GM23338 (cell line): ENCODE data around the gene CYB561D2. TPM values are rescaled to one million over a fixed set of nuclear protein-coding genes. Genes with fewer than 3 reads are reported as not detected.

Experiments
- ATAC-seq: fragments of 200-7000 bp; cut with Tn5 transposase; 3 replicates; pipeline ENCODE4 v1.9.1; 2020
- DNase-seq: peaks from one replicate; pipeline ENCODE4 v3.0.0-alpha.2; 2015; ENCODE audit warnings: low spot score
- H2AFZ ChIP-seq: fragments of 200-600 bp; sonication (generic); 2 replicates; pipeline ENCODE4 v1.8.0; 2016; ENCODE audit warnings: antibody characterized with exemption, mild to moderate bottlenecking, moderate library complexity
- H3F3A ChIP-seq: fragments of 200-600 bp; sonication (generic); replicated peaks from 2 replicates; pipeline ENCODE4 v1.8.0; 2017; ENCODE audit warnings: antibody characterized with exemption, mixed run types, low read depth
- H3K27ac ChIP-seq: fragments of 200-600 bp; sonication (generic); 2 replicates; pipeline ENCODE4 v1.6.1; 2016; ENCODE audit warnings: low read depth
- H3K27me3 ChIP-seq: fragments of 200-600 bp; sonication (generic); 2 replicates; pipeline ENCODE4 v1.8.0; 2016; ENCODE audit warnings: mild to moderate bottlenecking, mixed run types, moderate library complexity; ENCODE audit not compliant: insufficient read depth
- H3K36me3 ChIP-seq: fragments of 200-600 bp; sonication (generic); 2 replicates; pipeline ENCODE4 v1.8.0; 2016; ENCODE audit warnings: mild to moderate bottlenecking; ENCODE audit not compliant: insufficient read depth
- H3K4me1 ChIP-seq: fragments of 200-600 bp; sonication (generic); 2 replicates; pipeline ENCODE4 v1.8.0; 2016; ENCODE audit warnings: mild to moderate bottlenecking, moderate library complexity; ENCODE audit not compliant: insufficient read depth
- H3K4me2 ChIP-seq: fragments of 200-600 bp; sonication (generic); 2 replicates; pipeline ENCODE4 v1.7.1; 2017; ENCODE audit warnings: mixed run types
- H3K4me3 ChIP-seq: fragments of 200-600 bp; sonication (generic); 2 replicates; pipeline ENCODE4 v1.6.1; 2016; ENCODE audit warnings: mixed run types
- H3K79me2 ChIP-seq: fragments of 200-600 bp; sonication (generic); replicated peaks from 2 replicates; pipeline ENCODE4 v1.8.0; 2017; ENCODE audit warnings: mild to moderate bottlenecking; ENCODE audit not compliant: insufficient read depth
- H3K9me2 ChIP-seq: fragments of 200-600 bp; sonication (generic); 2 replicates; pipeline ENCODE4 v1.8.0; 2017; ENCODE audit not compliant: insufficient read depth
- H4K20me1 ChIP-seq: fragments of 200-600 bp; sonication (generic); replicated peaks from 2 replicates; pipeline ENCODE4 v1.8.0; 2017; ENCODE audit warnings: mild to moderate bottlenecking; ENCODE audit not compliant: insufficient read depth
- H3K27ac Mint-ChIP-seq: 2 replicates; pipeline ENCODE4 v1.8.0; 2020; ENCODE audit warnings: inconsistent platforms, mild to moderate bottlenecking, moderate library complexity, mixed read lengths
- H3K27me3 Mint-ChIP-seq: 3 replicates; pipeline ENCODE4 v1.8.0; 2022; ENCODE audit warnings: low read depth, mild to moderate bottlenecking, moderate library complexity, mixed read lengths, inconsistent platforms; ENCODE audit not compliant: insufficient read depth, poor library complexity
- H3K36me3 Mint-ChIP-seq: 3 replicates; pipeline ENCODE4 v1.8.0; 2021; ENCODE audit warnings: low read depth, mild to moderate bottlenecking, inconsistent platforms, moderate library complexity, mixed read lengths
- H3K4me1 Mint-ChIP-seq: 3 replicates; pipeline ENCODE4 v1.8.0; 2020; ENCODE audit warnings: mild to moderate bottlenecking, inconsistent platforms, mixed read lengths
- H3K4me3 Mint-ChIP-seq: 3 replicates; pipeline ENCODE4 v1.8.0; 2021; ENCODE audit warnings: moderate library complexity, mild to moderate bottlenecking, inconsistent platforms, mixed read lengths
- H3K9me3 Mint-ChIP-seq: 3 replicates; pipeline ENCODE4 v1.8.0; 2020; ENCODE audit warnings: moderate library complexity, mild to moderate bottlenecking, inconsistent platforms, mixed read lengths
- CREB1 ChIP-seq: fragments of 250-450 bp; sonication (Bioruptor Pico); IDR thresholded peaks from 2 replicates; pipeline ENCODE4 v1.5.0; 2020; ENCODE audit warnings: low read depth, mild to moderate bottlenecking, moderate library complexity
- CTCF ChIP-seq, 2 experiments: fragments of 200-600 bp in 1 of 2; sonication (generic) in 1 of 2; conservative IDR thresholded peaks; 2 replicates each; pipeline versions ENCODE4 v1.5.1 to v1.6.1; 2016 to 2017; ENCODE audit warnings: antibody characterized with exemption in 2 of 2, low read depth in 2 of 2, mild to moderate bottlenecking in 2 of 2, moderate library complexity in 1 of 2
- ETS1 ChIP-seq: IDR thresholded peaks from 2 replicates; pipeline ENCODE4 v1.6.1; 2016; ENCODE audit warnings: antibody characterized with exemption
- EZH2 ChIP-seq: fragments of 200-600 bp; sonication (generic); IDR thresholded peaks from one replicate; pipeline ENCODE4 v1.8.0; 2017; ENCODE audit warnings: antibody characterized with exemption, mild to moderate bottlenecking, low read depth; ENCODE audit not compliant: unreplicated experiment
- EZH2phosphoT487 ChIP-seq: fragments of 200-600 bp; sonication (generic); IDR thresholded peaks from one replicate; pipeline ENCODE4 v1.8.1; 2018; ENCODE audit warnings: antibody characterized with exemption; ENCODE audit not compliant: unreplicated experiment
- JUNB ChIP-seq: IDR thresholded peaks from one replicate; pipeline ENCODE4 v1.6.1; 2016; ENCODE audit warnings: antibody characterized with exemption; ENCODE audit not compliant: unreplicated experiment
- NANOG ChIP-seq: IDR thresholded peaks from 2 replicates; pipeline ENCODE4 v1.6.1; 2016; ENCODE audit warnings: antibody characterized with exemption, borderline replicate concordance
- POLR2AphosphoS5 ChIP-seq: IDR thresholded peaks from 2 replicates; pipeline ENCODE4 v1.6.1; 2016; ENCODE audit warnings: antibody characterized with exemption, low read depth
- REST ChIP-seq: IDR thresholded peaks from one replicate; pipeline ENCODE4 v1.6.1; 2018; ENCODE audit warnings: antibody characterized with exemption; ENCODE audit not compliant: unreplicated experiment
- STAT1 ChIP-seq: IDR thresholded peaks from one replicate; pipeline ENCODE4 v1.6.1; 2016; ENCODE audit warnings: antibody characterized with exemption; ENCODE audit not compliant: unreplicated experiment
- ZNF114 ChIP-seq: fragments of 250-450 bp; sonication (Bioruptor Pico); IDR thresholded peaks from 2 replicates; pipeline ENCODE4 v1.5.0; 2020; ENCODE audit warnings: mild to moderate bottlenecking, moderate library complexity
- ZNF331 ChIP-seq: fragments of 250-450 bp; sonication (Bioruptor Pico); IDR thresholded peaks from 2 replicates; pipeline ENCODE4 v1.5.0; 2020; ENCODE audit warnings: low read depth, mild to moderate bottlenecking, moderate library complexity
- polyA plus RNA-seq: library from polyadenylated mRNA; unstranded; fragments of >200 nt; fragmentation: Nextera tagmentation; extraction: Ambion mirVana; gene quantifications from 2 replicates; pipeline ENCODE4 v1.2.1, GENCODE V29; 2016
- total RNA-seq: library from RNA; depleted of rRNA; stranded (reverse); fragments of >200 nt; shearing (Covaris generic); gene quantifications from 2 replicates; pipeline ENCODE4 v1.2.3, GENCODE V29; 2014
- TF ChIP-seq, protein P1 (sequence below): fragments of 250-450 bp; sonication (Bioruptor Pico); IDR thresholded peaks from 2 replicates; pipeline ENCODE4 v1.5.0; 2020; ENCODE audit warnings: mild to moderate bottlenecking, moderate library complexity

Gene CYB561D2
- total and polyA plus RNA-seq, 2 experiments from 2014 or later = 10.1 to 18.2 TPM

DNA sequence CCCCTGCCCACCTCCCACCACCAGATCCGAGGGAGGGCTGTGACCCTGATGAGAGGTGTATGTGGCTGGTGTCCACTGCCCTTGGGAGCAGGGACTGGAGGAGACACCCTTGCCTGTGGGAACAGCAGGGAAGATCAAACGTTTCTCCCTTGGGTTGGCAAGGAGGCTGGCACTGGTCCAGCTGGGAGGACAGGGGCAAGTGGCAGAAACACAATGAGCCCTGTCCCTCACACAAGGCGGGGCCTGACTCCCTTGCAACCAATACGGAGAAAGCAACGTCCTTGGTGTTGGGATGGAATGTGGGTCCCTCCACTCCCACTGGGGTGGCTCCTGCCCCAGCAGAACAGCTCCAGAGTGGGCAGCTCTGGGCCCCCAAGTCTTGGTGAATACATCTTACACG is 33.4 kb upstream of the CYB561D2 start:
- Histone ChIP-seq H3K4me2 (no peak overlapping the region), H4K20me1 (peaks cover 5% of the 10 kb centered on the region; the same call in 1 of the 2 replicates), H3F3A (peaks cover 14% of the 10 kb centered on the region; the same call in 1 of the 2 replicates), H3K4me3 (no peak overlapping the region), H3K9me2 (no peaks in the 10 kb centered on the region), H3K27me3 (no peaks in the 10 kb centered on the region), H3K36me3 (peaks cover 8% of the 10 kb centered on the region), H3K4me1 (peaks cover 6% of the 10 kb centered on the region; the same call in 1 of the 2 replicates), H3K27ac (no peak overlapping the region), H2AFZ (no peak overlapping the region), H3K79me2 (peaks cover 26% of the 10 kb centered on the region)
- peaks cover 5% of the 10 kb centered on the region for H3K27me3 Mint-ChIP-seq
- H3K36me3 Mint-ChIP-seq = peaks cover 65% of the 10 kb centered on the region
- DNase-seq (no peak), ATAC-seq (no peak)
- peaks cover 20% of the 10 kb centered on the region for H3K4me1 Mint-ChIP-seq
- no peak overlapping the region for H3K4me3 Mint-ChIP-seq
- H3K27ac Mint-ChIP-seq = no peak overlapping the region
- H3K9me3 Mint-ChIP-seq = peaks cover 14% of the 10 kb centered on the region
- no peak for TF ChIP-seq NANOG
- TF ChIP-seq EZH2phosphoT487 = no peak
- TF ChIP-seq CREB1 (CRISPR knock-in tag) = no peak
- no peak for TF ChIP-seq POLR2AphosphoS5
- no peak for TF ChIP-seq ETS1
- TF ChIP-seq STAT1 = no peak
- no peak for TF ChIP-seq REST
- TF ChIP-seq CTCF (conservative IDR thresholded peaks at IDR 0.05; ENCODE audit: low read depth in 2 of 2) = no peak
- no peak for TF ChIP-seq EZH2
- TF ChIP-seq ZNF331 = no peak
- TF ChIP-seq JUNB = no peak
- TF ChIP-seq, protein P1, sequence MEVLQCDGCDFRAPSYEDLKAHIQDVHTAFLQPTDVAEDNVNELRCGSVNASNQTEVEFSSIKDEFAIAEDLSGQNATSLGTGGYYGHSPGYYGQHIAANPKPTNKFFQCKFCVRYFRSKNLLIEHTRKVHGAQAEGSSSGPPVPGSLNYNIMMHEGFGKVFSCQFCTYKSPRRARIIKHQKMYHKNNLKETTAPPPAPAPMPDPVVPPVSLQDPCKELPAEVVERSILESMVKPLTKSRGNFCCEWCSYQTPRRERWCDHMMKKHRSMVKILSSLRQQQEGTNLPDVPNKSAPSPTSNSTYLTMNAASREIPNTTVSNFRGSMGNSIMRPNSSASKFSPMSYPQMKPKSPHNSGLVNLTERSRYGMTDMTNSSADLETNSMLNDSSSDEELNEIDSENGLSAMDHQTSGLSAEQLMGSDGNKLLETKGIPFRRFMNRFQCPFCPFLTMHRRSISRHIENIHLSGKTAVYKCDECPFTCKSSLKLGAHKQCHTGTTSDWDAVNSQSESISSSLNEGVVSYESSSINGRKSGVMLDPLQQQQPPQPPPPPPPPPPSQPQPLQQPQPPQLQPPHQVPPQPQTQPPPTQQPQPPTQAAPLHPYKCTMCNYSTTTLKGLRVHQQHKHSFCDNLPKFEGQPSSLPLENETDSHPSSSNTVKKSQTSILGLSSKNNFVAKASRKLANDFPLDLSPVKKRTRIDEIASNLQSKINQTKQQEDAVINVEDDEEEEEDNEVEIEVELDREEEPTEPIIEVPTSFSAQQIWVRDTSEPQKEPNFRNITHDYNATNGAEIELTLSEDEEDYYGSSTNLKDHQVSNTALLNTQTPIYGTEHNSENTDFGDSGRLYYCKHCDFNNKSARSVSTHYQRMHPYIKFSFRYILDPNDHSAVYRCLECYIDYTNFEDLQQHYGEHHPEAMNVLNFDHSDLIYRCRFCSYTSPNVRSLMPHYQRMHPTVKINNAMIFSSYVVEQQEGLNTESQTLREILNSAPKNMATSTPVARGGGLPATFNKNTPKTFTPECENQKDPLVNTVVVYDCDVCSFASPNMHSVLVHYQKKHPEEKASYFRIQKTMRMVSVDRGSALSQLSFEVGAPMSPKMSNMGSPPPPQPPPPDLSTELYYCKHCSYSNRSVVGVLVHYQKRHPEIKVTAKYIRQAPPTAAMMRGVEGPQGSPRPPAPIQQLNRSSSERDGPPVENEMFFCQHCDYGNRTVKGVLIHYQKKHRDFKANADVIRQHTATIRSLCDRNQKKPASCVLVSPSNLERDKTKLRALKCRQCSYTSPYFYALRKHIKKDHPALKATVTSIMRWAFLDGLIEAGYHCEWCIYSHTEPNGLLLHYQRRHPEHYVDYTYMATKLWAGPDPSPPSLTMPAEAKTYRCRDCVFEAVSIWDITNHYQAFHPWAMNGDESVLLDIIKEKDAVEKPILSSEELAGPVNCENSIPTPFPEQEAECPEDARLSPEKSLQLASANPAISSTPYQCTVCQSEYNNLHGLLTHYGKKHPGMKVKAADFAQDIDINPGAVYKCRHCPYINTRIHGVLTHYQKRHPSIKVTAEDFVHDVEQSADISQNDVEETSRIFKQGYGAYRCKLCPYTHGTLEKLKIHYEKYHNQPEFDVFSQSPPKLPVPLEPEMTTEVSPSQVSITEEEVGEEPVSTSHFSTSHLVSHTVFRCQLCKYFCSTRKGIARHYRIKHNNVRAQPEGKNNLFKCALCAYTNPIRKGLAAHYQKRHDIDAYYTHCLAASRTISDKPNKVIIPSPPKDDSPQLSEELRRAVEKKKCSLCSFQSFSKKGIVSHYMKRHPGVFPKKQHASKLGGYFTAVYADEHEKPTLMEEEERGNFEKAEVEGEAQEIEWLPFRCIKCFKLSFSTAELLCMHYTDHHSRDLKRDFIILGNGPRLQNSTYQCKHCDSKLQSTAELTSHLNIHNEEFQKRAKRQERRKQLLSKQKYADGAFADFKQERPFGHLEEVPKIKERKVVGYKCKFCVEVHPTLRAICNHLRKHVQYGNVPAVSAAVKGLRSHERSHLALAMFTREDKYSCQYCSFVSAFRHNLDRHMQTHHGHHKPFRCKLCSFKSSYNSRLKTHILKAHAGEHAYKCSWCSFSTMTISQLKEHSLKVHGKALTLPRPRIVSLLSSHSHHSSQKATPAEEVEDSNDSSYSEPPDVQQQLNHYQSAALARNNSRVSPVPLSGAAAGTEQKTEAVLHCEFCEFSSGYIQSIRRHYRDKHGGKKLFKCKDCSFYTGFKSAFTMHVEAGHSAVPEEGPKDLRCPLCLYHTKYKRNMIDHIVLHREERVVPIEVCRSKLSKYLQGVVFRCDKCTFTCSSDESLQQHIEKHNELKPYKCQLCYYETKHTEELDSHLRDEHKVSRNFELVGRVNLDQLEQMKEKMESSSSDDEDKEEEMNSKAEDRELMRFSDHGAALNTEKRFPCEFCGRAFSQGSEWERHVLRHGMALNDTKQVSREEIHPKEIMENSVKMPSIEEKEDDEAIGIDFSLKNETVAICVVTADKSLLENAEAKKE (CRISPR knock-in tag) = no peak
- no peak for TF ChIP-seq ZNF114 (CRISPR knock-in tag)
